Endothelial cell of hepatic sinusoid (primary cell): Measurements from ENCODE around the gene KMT2A.

Source experiments
- in situ Hi-C: cut with HindIII; loops from 2 replicates; pipeline ENCODE4 v1.10.0; 2017; ENCODE audit warnings: low sequenced_read_pairs

The KMT2A gene

DNA sequence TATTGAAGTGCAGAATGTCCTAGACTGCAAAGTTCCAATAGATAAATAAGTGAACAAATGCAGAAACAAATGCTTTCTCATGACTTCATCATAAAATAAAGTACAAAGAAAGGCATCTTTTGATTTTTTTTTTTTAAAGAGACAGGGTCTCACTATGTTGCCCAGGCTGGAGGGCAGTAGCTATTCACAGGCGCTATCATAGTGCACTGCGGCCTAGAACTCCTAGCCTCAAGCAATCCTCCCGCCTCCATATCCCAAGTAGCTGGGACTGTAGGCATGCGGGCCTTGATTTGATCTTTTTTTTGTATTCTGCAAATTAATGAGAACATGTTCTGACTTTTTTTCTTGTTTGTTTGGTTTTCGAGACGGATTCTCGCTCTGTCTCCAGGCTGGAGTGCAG is 138.3 kb downstream of the KMT2A start:
- in situ Hi-C loops, result no loop called here
